Upper lobe of right lung (tissue), 1 donor: Measurements from ENCODE around the gene GAB3. TPM values are rescaled to one million over a fixed set of nuclear protein-coding genes. Genes with fewer than 3 reads are reported as not detected.
A peak's percentile ranks its signal among the peaks of the same experiment; 100 is the strongest.

Source experiments
- ATAC-seq: fragments of 200-7000 bp; cut with Tn5 transposase; one replicate; pipeline ENCODE4 v1.9.1; 2020; ENCODE audit warnings: mild to moderate bottlenecking, moderate library complexity
- DNase-seq: peaks from one replicate; pipeline ENCODE4 v3.0.0-alpha.2; 2020
- H3K27ac ChIP-seq: fragments of 200-600 bp; one replicate; pipeline ENCODE4 v1.8.0; 2022
- H3K27me3 ChIP-seq: fragments of 200-600 bp; one replicate; pipeline ENCODE4 v1.8.0; 2022; ENCODE audit warnings: mild to moderate bottlenecking
- H3K36me3 ChIP-seq: fragments of 200-600 bp; one replicate; pipeline ENCODE4 v1.8.0; 2022
- H3K4me1 ChIP-seq: fragments of 200-600 bp; one replicate; pipeline ENCODE4 v1.8.0; 2022
- H3K4me3 ChIP-seq: fragments of 200-600 bp; one replicate; pipeline ENCODE4 v1.8.0; 2022; ENCODE audit warnings: mild to moderate bottlenecking
- H3K9me3 ChIP-seq: fragments of 200-600 bp; one replicate; pipeline ENCODE4 v1.8.0; 2022
- intact Hi-C: fragments of 100-400 bp; cut with DNase I; formaldehyde crosslinking; loops from one replicate; pipeline ENCODE4 v1.11.0; 2022
- total RNA-seq: library from RNA; stranded (reverse); fragmentation: NEBNext Ultra II Directional; extraction: Animal tissue kit (Norgen Biotek cat#: 25700); gene quantifications from one replicate; pipeline ENCODE4 v1.2.1, GENCODE V29; 2021
- TF ChIP-seq, protein P1 (sequence below): fragments of 200-600 bp; IDR thresholded peaks from one replicate; pipeline ENCODE4 v1.8.0; 2022; ENCODE audit warnings: antibody characterized with exemption
- donor health status: DM: no; HTN: yes; CAD: no; lungs with severe emphysema.

The GAB3 gene
- total RNA-seq, 1 donor from 2014 or later, result 12.9 TPM

DNA sequence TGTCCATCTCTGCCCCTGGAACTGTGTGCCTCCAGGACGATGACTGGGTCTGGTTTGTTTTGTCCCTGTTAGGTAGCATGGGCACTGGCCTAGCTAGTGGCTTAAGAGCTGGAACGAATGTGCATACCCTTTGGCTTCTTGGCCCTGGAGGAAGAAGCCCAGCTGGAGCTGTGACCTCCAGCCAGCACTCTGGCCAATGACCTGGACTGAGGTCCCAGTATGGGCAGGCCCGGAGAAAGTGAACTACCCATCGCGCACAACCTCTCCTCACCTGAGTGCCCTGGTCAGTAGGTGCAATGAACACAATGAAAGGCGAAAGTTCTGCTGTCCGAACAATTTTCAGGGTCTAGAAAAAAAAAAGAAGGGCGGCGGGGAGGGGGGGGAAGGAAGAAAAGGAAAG, 30.1 kb upstream of the GAB3 start:
- H3K27ac ChIP-seq, result no peak overlapping the region
- intact Hi-C loops, result no loop called here
- TF ChIP-seq, protein P1, sequence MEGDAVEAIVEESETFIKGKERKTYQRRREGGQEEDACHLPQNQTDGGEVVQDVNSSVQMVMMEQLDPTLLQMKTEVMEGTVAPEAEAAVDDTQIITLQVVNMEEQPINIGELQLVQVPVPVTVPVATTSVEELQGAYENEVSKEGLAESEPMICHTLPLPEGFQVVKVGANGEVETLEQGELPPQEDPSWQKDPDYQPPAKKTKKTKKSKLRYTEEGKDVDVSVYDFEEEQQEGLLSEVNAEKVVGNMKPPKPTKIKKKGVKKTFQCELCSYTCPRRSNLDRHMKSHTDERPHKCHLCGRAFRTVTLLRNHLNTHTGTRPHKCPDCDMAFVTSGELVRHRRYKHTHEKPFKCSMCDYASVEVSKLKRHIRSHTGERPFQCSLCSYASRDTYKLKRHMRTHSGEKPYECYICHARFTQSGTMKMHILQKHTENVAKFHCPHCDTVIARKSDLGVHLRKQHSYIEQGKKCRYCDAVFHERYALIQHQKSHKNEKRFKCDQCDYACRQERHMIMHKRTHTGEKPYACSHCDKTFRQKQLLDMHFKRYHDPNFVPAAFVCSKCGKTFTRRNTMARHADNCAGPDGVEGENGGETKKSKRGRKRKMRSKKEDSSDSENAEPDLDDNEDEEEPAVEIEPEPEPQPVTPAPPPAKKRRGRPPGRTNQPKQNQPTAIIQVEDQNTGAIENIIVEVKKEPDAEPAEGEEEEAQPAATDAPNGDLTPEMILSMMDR, result no peak
- H3K9me3 ChIP-seq, result no peaks in the 10 kb centered on the region
- DNase-seq (no peak), ATAC-seq (no peak)
- H3K27me3 ChIP-seq, result no peaks in the 10 kb centered on the region
- H3K4me1 ChIP-seq, result no peaks in the 10 kb centered on the region
- peaks cover 15% of the 10 kb centered on the region for H3K36me3 ChIP-seq
- H3K4me3 ChIP-seq, result no peak overlapping the region

DNA sequence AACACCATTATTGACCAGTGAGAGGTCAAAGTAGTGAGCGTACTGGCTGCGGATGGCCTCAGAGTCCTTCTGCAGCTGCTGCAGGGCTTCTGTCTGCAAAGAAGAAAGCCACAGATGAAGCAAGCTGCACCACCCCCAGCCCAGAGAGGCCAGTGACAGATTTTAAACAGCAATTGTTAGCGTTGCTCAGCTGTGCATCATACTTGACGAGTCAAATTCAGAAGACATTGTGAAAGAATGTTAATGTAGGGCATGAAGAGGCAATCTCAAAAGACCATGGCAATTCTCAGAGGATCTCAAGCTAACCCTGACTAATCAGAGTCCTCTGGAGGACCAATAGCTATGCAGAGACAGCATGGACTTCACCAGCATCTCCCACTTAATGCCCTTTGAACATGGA, 28.4 kb upstream of the GAB3 start:
- ATAC-seq (no peak), DNase-seq (no peak)
- intact Hi-C loops, result no loop called here
- Histone ChIP-seq H3K4me1 (no peaks in the 10 kb centered on the region), H3K27me3 (no peaks in the 10 kb centered on the region), H3K36me3 (peaks cover 29% of the 10 kb centered on the region), H3K27ac (no peak overlapping the region), H3K9me3 (no peaks in the 10 kb centered on the region), H3K4me3 (no peak overlapping the region)
- TF ChIP-seq, protein P1, result no peak

DNA sequence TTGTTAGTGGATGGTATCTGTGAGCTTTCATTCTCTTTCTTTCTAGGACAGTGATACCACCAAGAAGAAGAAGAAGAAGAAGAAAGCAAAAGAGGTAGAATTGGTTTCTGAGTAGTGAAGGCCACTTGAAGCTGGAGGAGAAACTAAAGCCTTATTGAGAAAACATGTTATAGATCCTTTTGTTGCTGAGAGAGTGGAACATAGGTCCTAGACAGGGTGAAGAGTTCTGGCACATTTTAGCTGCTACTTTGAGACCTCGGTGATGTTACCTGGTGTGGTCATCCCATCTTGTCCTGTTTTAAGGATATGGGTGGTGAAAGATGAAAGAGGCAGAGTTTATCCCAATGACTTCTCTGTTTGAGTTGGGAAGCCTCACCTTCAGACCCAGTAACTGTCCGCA, 25.9 kb upstream of the GAB3 start:
- DNase-seq, result no peak
- TF ChIP-seq, protein P1, result no peak
- H3K27ac ChIP-seq, result no peak overlapping the region
- H3K4me1 ChIP-seq, result no peaks in the 10 kb centered on the region
- H3K4me3 ChIP-seq, result no peak overlapping the region
- no peaks in the 10 kb centered on the region for H3K9me3 ChIP-seq
- intact Hi-C loops, result no loop called here
- peaks cover 38% of the 10 kb centered on the region for H3K36me3 ChIP-seq
- no peaks in the 10 kb centered on the region for H3K27me3 ChIP-seq
- no peak for ATAC-seq

DNA sequence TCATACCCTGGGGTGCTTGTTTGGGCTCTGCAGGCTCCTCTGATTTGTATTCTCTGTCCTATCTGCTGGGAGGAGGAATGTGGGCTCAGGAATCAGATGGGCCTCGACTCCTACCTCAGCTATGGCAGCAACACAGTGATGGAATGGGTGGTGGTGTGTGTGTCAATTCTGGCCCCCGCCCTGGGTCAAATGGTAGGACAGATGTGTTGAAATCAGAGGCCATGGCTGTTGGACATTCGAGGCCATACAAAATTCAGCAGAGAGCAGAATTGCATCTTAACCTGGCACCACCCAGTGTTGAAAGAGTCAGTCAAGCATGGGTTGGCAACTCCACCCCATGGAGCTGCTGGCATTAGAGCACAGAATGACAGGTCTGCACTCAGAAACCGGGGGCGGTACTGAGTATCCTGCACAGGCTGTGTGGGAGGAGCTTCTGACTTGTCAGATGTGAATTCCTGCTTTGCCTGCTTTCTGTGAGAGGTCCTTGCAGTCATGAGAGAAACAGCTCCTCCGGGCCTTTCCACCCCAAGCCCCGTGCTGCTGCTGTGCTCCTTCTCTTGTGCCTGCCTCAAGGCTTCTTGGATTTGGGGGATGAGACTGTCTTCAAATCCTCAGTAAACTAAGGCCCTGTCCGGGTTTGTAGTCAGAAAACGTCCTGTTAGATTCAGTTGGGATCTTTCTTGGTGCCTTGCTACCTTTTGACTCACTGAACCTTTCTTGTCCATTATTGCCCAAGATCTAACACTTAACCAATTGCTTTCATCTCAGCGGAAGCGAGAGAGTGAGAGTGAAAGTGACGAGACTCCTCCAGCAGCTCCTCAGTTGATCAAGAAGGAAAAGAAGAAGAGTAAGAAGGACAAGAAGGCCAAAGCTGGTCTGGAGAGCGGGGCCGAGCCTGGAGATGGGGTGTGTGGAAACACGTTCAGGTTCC, 24.8 kb upstream of the GAB3 start:
- DNase-seq (no peak), ATAC-seq (peak; percentile 75)
- Histone ChIP-seq H3K9me3 (no peaks in the 10 kb centered on the region), H3K36me3 (peaks cover 42% of the 10 kb centered on the region), H3K27ac (no peak overlapping the region), H3K4me3 (no peak overlapping the region), H3K4me1 (no peaks in the 10 kb centered on the region), H3K27me3 (no peaks in the 10 kb centered on the region)
- intact Hi-C loops, result no loop called here
- TF ChIP-seq, protein P1, result no peak

DNA sequence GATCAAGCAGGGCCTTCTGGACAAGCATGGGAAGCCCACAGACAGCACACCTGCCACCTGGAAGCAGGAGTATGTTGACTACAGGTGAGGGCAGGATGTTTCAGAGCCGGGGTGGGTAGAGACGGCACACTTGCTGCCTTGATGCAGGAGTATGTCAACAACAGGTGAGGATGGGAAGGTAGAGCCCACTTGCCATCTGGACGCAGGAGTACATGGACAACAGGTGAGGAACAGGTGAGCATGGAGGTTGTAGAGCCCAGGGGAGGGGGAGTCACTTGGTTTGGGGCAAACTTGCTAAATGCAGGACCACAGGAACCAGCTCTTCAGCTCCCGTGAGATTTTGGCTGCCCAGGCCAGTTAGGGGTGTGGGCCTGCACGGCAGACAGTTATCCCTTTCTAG, 23.7 kb upstream of the GAB3 start:
- ATAC-seq, result no peak
- no peak for DNase-seq
- Histone ChIP-seq H3K4me1 (no peaks in the 10 kb centered on the region), H3K9me3 (no peaks in the 10 kb centered on the region), H3K36me3 (peaks cover 47% of the 10 kb centered on the region), H3K27ac (no peak overlapping the region), H3K4me3 (no peak overlapping the region), H3K27me3 (no peaks in the 10 kb centered on the region)
- TF ChIP-seq, protein P1, result no peak
- intact Hi-C loops, result no loop called here
